Hematopoietic multipotent progenitor cell (in vitro differentiated cells): ENCODE results near the gene FLT4. TPM values are rescaled to one million over a fixed set of nuclear protein-coding genes. Genes with fewer than 3 reads are reported as not detected.

Experiments used
- DNase-seq, 3 donors: peaks; one replicate each; pipeline ENCODE4 v3.0.0-alpha.2; 2011 to 2015; ENCODE audit warnings: low read depth in 2 of 3, low spot score in 2 of 3
- total RNA-seq: library from RNA; depleted of rRNA; stranded (reverse); fragments of >200 nt; gene quantifications from one replicate; pipeline ENCODE4 v1.2.3, GENCODE V29; 2012

Gene FLT4
- total RNA-seq, 1 donor = 0.27 TPM

DNA sequence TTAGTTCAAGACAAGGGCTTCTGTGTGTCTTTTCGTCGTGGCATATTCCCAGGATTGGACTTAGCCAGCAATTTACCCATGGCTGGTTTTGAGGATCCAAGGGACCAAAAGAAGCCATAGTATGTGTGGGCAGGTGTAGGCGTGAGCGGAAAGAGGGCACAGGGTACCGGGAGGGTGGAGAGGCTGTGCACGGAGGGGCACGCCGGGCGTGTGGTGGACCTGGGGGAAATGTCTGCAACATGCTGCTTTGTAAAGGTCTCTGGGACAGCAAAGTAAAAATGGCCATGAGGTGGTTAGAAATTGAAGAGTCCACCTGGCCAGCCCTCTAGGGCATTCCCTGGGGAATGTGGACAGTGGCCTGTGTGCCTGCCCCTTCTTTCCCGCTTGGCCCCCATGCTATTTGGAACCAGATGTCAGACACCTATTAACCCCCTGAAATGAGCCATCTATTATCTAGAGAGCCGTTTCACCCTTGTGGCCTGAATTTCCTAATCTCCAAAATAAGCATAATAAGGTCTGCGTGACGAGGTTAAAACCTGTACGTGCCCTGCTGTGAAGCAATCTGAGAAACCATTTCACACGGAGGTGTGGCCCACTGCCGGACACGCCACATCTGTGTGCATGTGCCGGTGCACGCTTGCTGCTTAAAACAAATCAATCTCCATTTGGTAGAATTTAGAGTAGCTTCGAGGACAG, 5.1 kb downstream of the FLT4 start:
- DNase-seq = no peak

- no peak for DNase-seq
Measured at GRCh38 chr5:180643191-180643851, 6.1 kb downstream of the FLT4 start.

DNA sequence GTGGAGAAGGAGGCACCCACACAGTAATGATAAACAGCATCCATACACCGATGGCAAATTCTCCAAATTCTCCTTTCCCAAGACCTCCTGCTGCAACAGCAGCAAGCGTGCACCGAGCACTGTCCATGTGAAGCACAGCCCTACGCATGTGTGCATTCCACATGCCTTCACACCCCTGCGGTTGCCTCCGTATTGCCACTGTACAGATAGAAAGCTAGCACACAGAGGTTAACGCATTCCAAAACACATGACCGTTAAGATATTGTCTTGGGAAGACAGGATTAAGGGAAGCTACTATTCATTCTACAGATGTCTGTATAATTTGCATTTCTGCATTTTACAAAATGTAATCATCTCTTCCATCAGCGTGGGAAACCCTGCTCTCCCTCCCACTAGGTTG, 6.6 kb downstream of the FLT4 start:
- DNase-seq = no peak

DNA sequence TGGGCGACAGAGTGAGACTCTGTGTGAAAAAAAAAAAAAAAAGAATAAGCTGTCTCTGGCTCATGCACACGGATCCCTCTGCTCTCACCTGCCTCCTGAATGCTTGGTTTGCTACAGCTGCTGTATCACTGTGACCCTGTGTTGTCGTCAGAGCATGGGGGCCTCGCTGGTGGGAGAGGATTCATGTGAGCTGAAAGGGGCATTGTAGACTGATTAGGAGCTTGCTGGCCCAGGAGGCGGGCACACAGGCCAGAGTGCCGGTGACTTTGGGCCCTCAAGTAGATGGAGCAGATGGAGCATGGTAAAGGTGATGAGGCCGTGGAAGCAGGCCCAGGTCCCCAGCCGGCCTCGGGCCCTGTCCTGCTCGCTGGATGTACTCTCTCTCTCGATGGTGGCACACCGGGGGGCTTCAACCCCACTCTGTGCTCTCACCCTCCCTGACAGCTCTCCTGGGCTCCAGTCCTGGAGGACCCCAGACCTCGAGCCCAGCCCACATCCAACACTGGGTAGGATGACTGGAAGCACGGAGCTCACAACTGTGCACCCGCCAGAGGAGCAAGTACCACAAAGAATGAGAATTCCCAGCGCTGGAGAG, 7.1 kb downstream of the FLT4 start:
- no peak for DNase-seq

- no peak for DNase-seq
Measured at GRCh38 chr5:180641566-180641900, 7.9 kb downstream of the FLT4 start.

DNA sequence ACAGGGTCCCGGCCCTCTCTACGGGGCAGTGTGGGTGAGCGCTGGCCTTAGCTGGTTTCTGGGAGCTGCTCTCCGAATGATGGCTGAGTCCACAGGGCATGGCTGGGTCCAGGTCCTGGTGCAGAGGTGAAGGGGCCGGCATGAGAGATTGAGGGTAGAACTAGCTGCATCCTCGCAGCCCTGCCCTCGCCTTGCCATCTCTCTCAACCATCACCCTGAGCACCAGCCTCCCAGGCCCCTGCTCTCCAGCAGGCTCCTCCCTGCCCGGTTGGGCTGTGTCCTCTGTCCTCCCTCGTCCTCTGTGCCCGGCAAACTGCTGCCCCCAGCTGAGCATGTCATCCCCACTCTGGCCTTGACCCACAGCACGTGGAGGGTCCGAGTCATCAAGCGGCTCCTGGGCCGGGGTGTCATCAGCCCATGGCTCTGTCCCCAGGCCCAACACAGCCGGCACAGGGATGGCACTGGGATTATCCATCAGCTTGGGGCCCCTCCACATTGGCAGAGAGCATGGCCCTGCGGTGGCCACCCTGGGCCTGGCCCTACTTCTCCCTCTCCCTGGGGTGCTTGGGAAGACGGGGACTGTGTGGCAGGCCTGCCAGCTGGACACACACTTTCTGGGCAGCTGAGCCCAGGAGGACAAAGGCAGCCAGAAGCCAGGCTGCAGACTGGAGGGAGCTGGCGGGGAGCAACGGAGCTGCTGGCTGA, 8.4 kb downstream of the FLT4 start:
- no peak for DNase-seq

DNA sequence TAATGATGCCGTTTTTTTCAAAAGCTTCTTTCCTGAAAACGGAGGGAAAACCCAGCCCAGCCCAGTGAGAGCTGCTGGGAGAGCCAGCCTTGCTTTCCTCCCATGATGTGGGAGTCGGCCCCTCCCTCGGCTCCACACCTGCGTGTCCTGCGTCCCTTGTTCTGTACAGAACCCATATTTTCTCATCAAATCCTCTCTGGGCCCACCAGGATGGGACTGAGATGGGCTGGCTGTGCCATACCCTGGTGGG, 8.9 kb downstream of the FLT4 start:
- no peak for DNase-seq

DNA sequence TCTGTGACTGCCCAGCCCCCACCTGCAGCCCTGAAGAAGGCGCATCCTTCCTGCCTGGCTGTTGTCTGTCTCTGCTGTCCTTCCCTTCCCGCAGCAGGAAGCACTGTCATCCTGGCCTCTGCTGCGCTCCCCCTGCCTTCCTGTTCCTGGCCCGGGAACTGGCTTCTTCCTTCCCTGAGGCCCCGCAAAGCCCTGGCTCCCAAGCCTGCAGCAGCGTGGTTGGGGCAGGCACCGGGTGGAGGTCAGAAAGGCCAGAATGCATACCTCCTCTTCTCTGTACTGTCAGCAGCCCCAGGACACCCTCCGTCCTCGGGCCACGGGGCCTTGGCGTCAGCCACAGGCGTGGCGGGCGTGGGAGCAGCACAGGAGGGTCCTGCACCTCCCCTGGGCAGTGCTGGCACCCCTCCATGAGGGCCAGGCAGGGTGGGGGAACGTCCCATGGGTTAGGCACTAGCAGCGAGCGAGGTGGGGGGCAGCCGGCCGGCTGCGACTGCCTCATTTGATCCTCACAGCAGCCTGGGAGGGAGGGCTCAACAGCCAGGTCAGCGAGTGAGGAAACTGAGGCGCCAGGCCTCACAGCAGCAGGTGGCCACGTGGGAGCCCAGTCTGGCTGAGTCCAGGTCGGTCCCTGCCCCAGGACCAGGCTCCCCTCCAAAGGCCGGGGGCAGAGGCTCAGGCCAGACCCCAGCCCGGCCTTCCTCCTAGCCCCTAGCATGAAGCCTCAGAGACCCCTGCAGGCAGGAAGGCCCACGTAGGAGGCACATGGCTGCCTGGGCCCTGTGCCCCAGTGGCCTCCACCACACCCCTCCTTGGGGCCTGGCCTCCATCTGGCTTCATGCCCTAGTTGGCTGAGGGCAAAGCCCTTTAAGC, 9.4 kb downstream of the FLT4 start:
- no peak for DNase-seq

DNA sequence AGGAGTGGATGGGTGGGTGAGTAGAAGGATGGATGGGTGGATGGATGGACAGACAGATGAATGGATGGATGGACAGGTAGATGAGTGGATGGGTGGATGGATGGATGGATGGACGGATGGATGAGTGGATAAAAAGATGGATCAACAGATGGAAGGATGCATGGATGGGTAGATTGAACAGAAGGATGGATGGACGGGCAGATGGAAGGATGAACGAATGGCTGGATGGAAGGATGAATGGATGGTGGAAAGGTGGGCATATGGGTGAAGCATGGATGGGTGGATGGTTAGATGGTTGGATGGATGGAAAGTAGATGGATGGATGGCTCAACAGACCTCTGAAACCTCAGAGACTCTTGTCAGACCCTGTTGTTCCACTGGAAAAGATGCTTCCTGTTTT, 10.1 kb downstream of the FLT4 start:
- DNase-seq = no peak

GRCh38 chr5:180637962-180638680, 11.3 kb downstream of the FLT4 start:
- no peak for DNase-seq

DNA sequence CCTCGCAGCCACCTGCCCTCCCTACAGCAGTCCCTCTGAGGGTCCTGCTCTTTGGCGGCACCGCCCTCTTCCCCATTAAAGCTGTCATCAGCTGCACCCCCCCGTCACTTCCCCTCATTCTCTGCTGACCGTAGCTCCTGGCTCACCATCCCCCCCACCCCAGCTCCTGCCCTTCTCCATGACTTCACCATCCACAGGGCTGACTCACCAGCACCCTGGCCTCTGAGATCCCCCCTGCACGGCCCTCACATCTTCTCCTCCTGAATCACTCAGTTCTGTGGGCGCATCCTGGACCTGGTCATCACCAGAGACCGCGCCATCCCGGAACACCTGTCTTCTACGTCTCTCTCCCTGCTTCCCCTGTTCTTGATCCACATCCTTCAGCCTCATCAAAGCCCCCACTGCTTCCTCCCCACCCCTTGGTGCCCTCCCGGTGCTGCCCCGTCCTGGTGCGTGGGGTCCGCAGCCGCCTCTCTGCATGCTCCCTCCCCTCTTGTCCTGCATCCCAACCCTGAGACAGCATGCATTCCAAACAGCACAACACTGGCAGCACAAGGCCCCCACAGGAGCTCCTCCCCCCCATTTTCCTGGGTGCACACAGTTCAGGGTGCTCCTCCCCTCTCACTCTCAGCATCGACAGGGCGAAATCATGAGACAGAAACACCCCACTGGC, 12.9 kb downstream of the FLT4 start:
- DNase-seq = no peak

DNA sequence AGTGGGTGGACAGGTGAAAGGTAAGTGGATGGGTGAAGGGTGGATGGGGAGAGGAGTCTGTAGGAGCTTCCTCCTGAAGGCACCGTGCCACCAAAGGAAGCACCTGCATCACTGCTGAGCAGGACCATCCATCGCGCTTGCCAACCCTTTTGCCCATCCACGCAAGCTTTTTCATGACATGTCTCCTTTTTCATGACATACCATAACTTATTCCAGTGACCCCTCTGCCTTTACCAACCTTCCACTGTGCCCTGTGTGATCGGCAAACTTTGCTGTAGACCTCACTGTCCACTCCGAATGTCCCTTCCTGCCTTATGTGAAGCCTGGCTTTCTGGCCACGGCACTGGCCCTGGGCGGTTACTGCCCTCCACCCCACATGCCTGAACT, 13.4 kb downstream of the FLT4 start:
- DNase-seq = no peak

- no peak for DNase-seq
Measured at GRCh38 chr5:180633283-180634177, 15.9 kb downstream of the FLT4 start.

- no peak for DNase-seq
Measured at GRCh38 chr5:180632768-180633167, 16.6 kb downstream of the FLT4 start.

GRCh38 chr5:180631549-180632383, 17.6 kb downstream of the FLT4 start:
- DNase-seq = no peak

- no peak for DNase-seq
Measured at GRCh38 chr5:180630426-180630825, 19.0 kb downstream of the FLT4 start.

DNA sequence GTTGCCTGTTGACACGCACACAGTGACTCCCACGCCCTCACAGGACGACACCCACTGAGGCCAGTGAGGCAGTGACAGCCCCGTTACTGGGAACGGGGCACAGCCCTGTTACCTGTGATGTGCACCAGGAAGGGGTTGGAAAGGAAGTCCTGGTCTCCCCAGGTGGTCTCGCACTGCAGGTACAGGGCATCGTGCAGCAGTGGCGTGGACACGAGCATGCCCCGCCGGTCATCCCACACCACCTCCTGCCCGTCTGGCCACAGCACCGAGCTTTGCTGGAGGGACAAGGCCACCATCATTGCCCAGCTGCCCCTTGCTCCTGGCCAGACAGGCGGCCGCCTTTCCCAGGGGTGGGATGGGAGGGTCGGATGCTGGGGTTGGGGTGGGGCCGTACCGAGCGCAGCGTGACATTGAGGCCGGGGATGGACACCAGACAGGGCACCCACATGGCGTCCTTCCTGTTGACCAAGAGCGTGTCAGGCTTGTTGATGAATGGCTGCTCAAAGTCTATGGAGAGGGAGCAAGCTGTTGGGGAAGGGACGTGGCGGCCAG, 19.5 kb downstream of the FLT4 start:
- DNase-seq = no peak
